Esophagus squamous epithelium (tissue), 5 donors: ENCODE measurements around the gene ERAS. TPM values are rescaled to one million over a fixed set of nuclear protein-coding genes. Genes with fewer than 3 reads are reported as not detected.

Experiments
- DNase-seq: peaks from one replicate; lab custom pipeline; 2025; lab: John Stamatoyannopoulos, UW
- H3K27ac ChIP-seq, 4 donors: fragments of 200-600 bp; sonication (generic); one replicate each; pipeline ENCODE4 v1.5.1; 2016 to 2019; ENCODE audit warnings: mild to moderate bottlenecking in 1 of 4
- H3K27me3 ChIP-seq, 4 donors: fragments of 200-600 bp; sonication (generic); 1 replicate in 3 of 4; 2 replicates in 1 of 4; pipeline versions ENCODE4 v1.5.1 to v1.6.0; 2017 to 2021; ENCODE audit warnings: antibody characterized with exemption in 1 of 4
- H3K36me3 ChIP-seq, 3 donors: fragments of 200-600 bp; sonication (generic); one replicate each; pipeline ENCODE4 v1.5.1; 2016 to 2019
- H3K4me1 ChIP-seq, 3 donors: fragments of 200-600 bp; sonication (generic); one replicate each; pipeline ENCODE4 v1.5.1; 2017 to 2019
- H3K4me3 ChIP-seq, 4 donors: fragments of 200-600 bp; sonication (generic); 1 replicate in 3 of 4; 2 replicates in 1 of 4; pipeline ENCODE4 v1.5.1; 2016 to 2019; ENCODE audit warnings: mild to moderate bottlenecking in 2 of 4, moderate library complexity in 1 of 4
- H3K9me3 ChIP-seq, 3 donors: fragments of 200-600 bp; sonication (generic); one replicate each; pipeline ENCODE4 v1.5.1; 2016 to 2019
- CTCF ChIP-seq, 6 experiments: fragments of 450-650 bp in 4 of 6; fragments of 200-600 bp in 2 of 6; sonication (generic) in 2 of 6; IDR thresholded peaks; one replicate each; pipeline ENCODE4 v1.5.1; 2016 to 2019; ENCODE audit warnings: antibody characterized with exemption in 6 of 6, mild to moderate bottlenecking in 4 of 6, moderate library complexity in 4 of 6
- POLR2A ChIP-seq, 4 donors: fragments of 450-650 bp; IDR thresholded peaks; one replicate each; pipeline ENCODE4 v1.6.1; 2017; ENCODE audit warnings: antibody characterized with exemption in 4 of 4, mild to moderate bottlenecking in 4 of 4, moderate library complexity in 3 of 4
- WGBS, 2 donors: methylation state at CpG; one replicate each; pipeline ENCODE4 v1.1.5; 2018; 5-methylcytosine and 5-hydroxymethylcytosine counted together
- intact Hi-C: fragments of 100-400 bp; cut with DNase I; formaldehyde crosslinking; loops from one replicate; pipeline ENCODE4 v1.15.0; 2022
- total RNA-seq, 4 donors: library from RNA; depleted of rRNA; stranded (reverse); fragments of >200 nt; gene quantifications; one replicate each; pipeline ENCODE4 v1.1.0, GENCODE V29; 2016
- donor health status: DM: yes; HTN: yes; CAD: no.

The ERAS gene
- total RNA-seq, 4 donors from 2014 or later = not detected

GRCh38 chrX:48791063-48791820, 35.1 kb upstream of the ERAS start:
- no peaks in the 10 kb centered on the region for H3K36me3 ChIP-seq
- H3K27me3 ChIP-seq = peaks cover 0 to 8% (median 0%) of the 10 kb centered on the region in 4 donors
- H3K27ac ChIP-seq = no peak overlapping the region
- DNase-seq = no peak
- TF ChIP-seq CTCF (IDR thresholded peaks at IDR 0.05) (no peak), POLR2A (IDR thresholded peaks at IDR 0.05) (no peak)
- 78 to 79% methylated on average over 4 of the region's 11 CpGs for WGBS, 2 donors
- H3K4me3 ChIP-seq = no peak overlapping the region
- intact Hi-C loops = no loop called here
- H3K4me1 ChIP-seq = no peaks in the 10 kb centered on the region
- no peaks in the 10 kb centered on the region for H3K9me3 ChIP-seq

GRCh38 chrX:48792219-48792618, 34.1 kb upstream of the ERAS start:
- Histone ChIP-seq H3K36me3 (no peaks in the 10 kb centered on the region), H3K4me1 (no peaks in the 10 kb centered on the region), H3K9me3 (no peaks in the 10 kb centered on the region), H3K27me3 (peaks cover 0 to 3% (median 0%) of the 10 kb centered on the region in 4 donors), H3K4me3 (no peak overlapping the region), H3K27ac (no peak overlapping the region)
- TF ChIP-seq CTCF (IDR thresholded peaks at IDR 0.05) (no peak), POLR2A (IDR thresholded peaks at IDR 0.05) (no peak)
- 84% methylated on average over 7 of the region's 7 CpGs; no CpG with 5 or more reads in 1 of the 2 donors for WGBS, 2 donors
- intact Hi-C loops = no loop called here
- DNase-seq = no peak

GRCh38 chrX:48793935-48794334, 32.4 kb upstream of the ERAS start:
- Histone ChIP-seq H3K4me3 (no peak overlapping the region), H3K9me3 (no peaks in the 10 kb centered on the region), H3K27ac (no peak overlapping the region), H3K4me1 (no peaks in the 10 kb centered on the region), H3K36me3 (no peaks in the 10 kb centered on the region), H3K27me3 (no peaks in the 10 kb centered on the region)
- TF ChIP-seq CTCF (IDR thresholded peaks at IDR 0.05) (no peak), POLR2A (IDR thresholded peaks at IDR 0.05) (no peak)
- intact Hi-C loops = no loop called here
- WGBS, 2 donors = 81% methylated on average over 2 of the region's 4 CpGs; no CpG with 5 or more reads in 1 of the 2 donors
- DNase-seq = no peak

DNA sequence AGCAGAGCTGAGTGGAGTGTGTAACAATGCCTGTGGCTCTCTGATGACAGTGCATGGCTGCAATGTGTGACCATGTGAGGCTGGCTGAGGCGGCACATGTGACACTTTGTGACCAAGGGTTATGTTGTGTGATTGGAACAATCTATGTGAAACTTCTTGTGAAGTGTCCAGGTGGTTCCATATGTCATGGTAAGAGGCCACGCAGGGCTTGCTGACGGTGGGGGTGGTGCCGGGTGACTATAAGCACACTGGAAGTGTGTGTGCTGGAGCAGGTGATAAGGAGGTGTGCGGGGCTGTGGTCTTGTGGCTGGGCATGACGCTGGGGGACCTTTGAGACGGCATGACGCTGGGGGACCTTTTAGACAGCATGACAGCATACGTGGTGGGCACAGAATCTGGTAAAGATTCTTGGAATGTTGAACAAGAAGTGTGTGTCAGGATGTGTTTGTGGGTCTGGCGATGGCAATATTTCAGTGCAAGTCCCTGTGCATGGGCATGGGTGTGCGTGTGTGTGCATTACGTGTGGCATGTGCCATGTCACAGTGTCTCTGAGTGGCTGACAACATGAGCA, 31.9 kb upstream of the ERAS start:
- no peaks in the 10 kb centered on the region for H3K27me3 ChIP-seq
- no peak overlapping the region for H3K27ac ChIP-seq
- no peak for TF ChIP-seq CTCF (IDR thresholded peaks at IDR 0.05)
- TF ChIP-seq POLR2A (IDR thresholded peaks at IDR 0.05) = no peak
- intact Hi-C loops = no loop called here
- no peak overlapping the region for H3K4me3 ChIP-seq
- no peaks in the 10 kb centered on the region for H3K4me1 ChIP-seq
- WGBS, 2 donors = 83 to 87% methylated on average over 9 to 11 of the region's 12 CpGs
- H3K9me3 ChIP-seq = no peaks in the 10 kb centered on the region
- H3K36me3 ChIP-seq = no peaks in the 10 kb centered on the region
- no peak for DNase-seq

DNA sequence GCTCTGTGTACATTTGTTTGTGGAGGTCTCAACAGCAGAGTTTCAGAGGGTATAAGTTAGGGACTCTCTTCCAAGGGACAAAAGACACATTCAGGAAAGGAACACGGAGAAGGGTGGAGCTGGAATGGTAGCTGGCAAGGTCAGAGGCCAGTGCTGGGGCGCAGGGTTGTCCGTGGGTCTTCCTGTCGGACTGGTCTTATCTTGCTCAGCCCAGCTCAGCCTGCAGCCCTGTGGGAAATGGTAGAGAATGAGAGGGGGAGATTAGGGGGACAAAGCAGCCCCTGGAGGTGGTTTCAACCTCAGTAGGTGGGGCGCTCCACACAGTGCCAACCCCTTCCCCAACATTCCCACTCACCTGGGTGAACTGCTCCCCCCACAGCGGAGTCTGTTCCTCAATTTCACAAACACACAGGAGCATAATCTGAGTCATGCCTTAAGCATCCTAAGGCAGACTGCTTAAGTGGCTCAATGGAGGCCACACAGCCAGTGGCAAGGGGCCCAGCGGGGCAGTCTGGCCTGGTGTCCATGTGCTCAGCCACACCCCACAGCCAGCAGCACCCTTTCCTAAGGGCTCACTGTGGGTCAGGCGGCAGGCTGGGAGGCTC, 31.3 kb upstream of the ERAS start:
- no peak overlapping the region for H3K4me3 ChIP-seq
- TF ChIP-seq CTCF (IDR thresholded peaks at IDR 0.05) (no peak), POLR2A (IDR thresholded peaks at IDR 0.05) (no peak)
- H3K27me3 ChIP-seq = no peaks in the 10 kb centered on the region
- no peak for DNase-seq
- H3K9me3 ChIP-seq = no peaks in the 10 kb centered on the region
- no peaks in the 10 kb centered on the region for H3K36me3 ChIP-seq
- 44 to 51% methylated on average over 4 to 6 of the region's 8 CpGs for WGBS, 2 donors
- no peaks in the 10 kb centered on the region for H3K4me1 ChIP-seq
- intact Hi-C loops = no loop called here
- no peak overlapping the region for H3K27ac ChIP-seq
